Mucosa of gallbladder (tissue), 1 donor: ENCODE measurements around the gene BBS2. TPM values are rescaled to one million over a fixed set of nuclear protein-coding genes. Genes with fewer than 3 reads are reported as not detected.
"Not testable (repeated sequence)": the region's sequence is repeated elsewhere in the genome, so short reads cannot be mapped to it uniquely, and the experiment has no call there.

Experiments used
- DNase-seq: peaks from one replicate; pipeline ENCODE4 v3.0.0-alpha.2; 2020; ENCODE audit warnings: low spot score
- total RNA-seq: library from RNA; stranded (reverse); gene quantifications from one replicate; pipeline ENCODE4 v1.2.1, GENCODE V29; 2021
- donor health status: DM: no; HTN: no; CAD: no.

BBS2 gene
- total RNA-seq, 1 donor from 2014 or later, result 42.7 TPM

DNA sequence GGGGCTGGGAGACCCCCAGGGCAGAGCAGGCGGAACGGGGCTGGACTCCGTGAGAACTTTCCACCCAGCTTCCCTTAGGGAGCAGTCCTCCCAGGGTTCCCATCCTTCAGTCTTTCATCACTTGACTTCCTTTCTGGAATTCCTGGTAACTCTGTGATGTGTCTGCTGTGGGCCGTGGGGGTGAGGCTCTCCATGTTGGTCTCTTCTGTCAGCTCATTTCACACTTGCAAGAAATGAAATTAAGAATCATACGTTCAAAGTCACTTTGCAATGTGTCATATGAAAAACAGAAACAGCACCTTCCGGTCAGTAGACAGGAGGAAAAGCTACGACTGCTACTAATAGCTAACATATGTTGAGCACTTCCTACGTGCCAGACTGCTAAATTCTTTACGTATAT is 5.4 kb upstream of the BBS2 start:
- DNase-seq, result no peak

DNA sequence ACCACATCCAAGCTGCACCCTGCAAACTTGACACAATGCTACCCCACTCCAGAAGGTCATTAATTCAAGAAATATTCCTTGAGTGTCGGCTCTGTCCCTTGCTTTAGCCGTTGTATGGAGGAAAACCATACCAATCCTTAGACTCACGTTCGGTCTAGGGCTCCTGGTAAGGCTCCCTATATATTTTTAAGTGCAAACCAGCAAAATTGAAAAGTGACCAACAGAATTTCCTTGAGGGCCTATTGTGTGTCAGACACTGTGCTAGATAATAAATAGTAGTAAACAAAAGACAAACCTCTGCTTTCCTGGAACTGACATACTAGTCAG is 390 bp upstream of the BBS2 start:
- DNase-seq, result no peak

GRCh38 chr16:56518425-56518824 is 1.4 kb downstream of the BBS2 start:
- no peak for DNase-seq

DNA sequence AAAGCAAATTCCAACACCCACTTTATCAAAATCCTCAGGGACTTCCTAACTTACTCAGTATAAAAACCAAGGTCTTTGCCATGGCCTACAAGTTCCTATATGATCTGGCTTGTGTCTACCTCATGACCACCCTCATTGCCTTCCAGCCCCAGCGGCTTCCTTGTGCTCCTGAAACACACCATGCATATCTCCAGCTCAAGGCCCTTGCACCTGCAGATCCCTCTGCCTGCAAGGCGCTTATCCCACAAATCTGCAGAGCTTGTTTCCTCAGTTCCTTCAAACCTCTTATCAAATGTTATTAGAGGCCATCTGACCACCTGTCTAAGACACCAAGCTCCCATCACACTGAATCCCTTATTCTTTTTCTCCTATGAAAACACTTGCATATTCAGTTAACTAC is 2.6 kb downstream of the BBS2 start:
- no peak for DNase-seq

DNA sequence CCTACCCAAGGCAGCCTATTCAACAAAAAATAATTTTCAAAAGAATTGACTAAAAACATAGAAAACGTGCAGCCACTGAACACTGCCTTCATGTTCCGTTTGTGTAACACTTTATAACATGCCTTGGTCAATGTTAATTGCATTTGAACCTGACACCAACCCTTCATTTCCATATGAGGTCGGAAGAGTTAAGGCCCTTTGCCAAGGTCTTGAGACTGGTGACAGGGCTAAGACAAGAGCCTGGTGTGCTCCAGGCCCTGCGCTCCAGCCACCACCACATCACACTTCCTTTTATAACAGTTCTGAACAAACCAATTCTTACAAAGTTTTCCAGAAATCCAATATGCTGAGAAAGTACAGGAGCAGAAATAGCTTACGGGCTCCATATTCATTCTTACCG is 4.2 kb downstream of the BBS2 start:
- DNase-seq, result no peak

- no peak for DNase-seq
Measured at GRCh38 chr16:56514845-56515244, 5.0 kb downstream of the BBS2 start.

DNA sequence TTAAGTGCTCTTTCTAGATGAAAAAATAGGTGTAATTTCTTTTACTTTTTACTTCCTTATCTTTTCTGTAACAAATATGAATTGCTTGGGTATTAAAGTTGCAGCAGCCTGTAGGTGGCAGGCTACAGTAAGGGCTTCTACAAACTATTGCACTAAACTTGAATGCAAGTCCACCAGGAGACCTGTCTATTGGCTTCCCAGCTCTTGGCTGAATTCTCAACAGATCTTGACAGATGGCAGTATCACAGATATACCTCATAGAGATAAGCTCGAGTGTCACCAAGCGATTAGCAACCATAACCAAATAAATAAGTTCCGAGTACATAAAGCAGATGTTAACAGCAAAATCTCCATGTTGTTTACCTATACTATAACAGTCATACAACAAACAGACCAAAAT is 5.9 kb downstream of the BBS2 start:
- peak; percentile 70 for DNase-seq

- no peak for DNase-seq
Measured at GRCh38 chr16:56513091-56513490, 6.7 kb downstream of the BBS2 start.

DNA sequence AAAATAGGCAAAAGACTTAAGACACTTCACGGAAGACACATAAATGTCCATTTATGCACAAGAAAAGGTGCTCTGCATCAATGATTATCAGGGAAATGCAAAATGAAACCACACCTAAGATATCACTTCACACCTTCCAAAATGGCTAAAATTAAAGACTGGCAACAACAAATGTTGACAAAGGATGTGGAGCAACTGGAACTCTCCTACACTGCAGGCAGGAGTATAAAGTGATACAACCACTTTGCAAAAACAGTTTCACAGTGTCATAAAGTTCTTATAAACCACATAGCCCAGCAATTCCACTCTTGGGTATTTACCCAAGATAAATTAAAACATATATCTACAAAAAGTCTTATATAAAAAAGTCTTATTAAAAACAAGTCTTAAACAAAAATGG is 7.8 kb downstream of the BBS2 start:
- DNase-seq, result no peak

GRCh38 chr16:56510544-56510943 is 9.3 kb downstream of the BBS2 start:
- DNase-seq, result no peak

GRCh38 chr16:56506941-56507340 is 12.9 kb downstream of the BBS2 start:
- DNase-seq, result no peak

DNA sequence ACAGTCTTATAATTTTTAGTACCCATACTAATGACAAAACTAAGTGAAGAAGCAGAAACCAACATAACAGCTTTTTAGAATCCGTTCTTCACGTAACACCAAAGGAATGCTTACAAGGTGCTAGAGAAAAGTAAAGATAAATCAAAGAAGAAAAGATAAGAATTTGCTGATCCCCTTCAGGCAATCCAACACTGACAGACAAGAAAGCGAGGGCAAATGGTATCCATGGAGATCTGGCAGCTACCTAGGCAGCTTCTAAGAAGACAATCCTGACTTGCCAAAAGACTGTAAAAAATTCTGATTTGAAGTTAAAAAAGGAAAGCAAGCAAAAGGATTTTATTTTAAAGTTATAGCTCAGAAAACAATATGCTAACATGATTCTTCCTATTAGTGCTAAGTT is 14.6 kb downstream of the BBS2 start:
- DNase-seq, result no peak

DNA sequence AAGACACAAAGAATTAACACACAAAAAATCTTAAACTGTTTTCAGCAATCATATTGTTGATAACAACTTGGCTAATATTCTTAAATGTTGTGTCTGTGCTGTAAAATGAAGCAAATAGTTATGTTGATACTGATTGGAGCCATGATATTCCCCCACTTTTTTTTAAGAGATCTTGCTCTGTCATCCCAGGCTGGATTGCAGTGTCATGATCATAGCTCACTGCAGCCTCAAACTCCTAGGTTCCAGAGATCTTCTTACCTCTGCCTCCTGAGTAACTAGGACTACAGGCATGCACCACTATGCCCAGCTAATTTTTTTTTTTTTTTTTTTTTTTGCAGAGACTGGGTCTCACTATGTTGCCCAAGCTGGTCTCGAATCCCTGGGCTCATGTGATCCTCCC is 26.0 kb downstream of the BBS2 start:
- DNase-seq, result no peak

- DNase-seq, result no peak
Measured at GRCh38 chr16:56493126-56493525, 26.7 kb downstream of the BBS2 start.

- no peak for DNase-seq
Measured at GRCh38 chr16:56491657-56492261, 28.1 kb downstream of the BBS2 start.

- DNase-seq, result not testable (repeated sequence)
Measured at GRCh38 chr16:56488868-56489267, 31.0 kb downstream of the BBS2 start.

DNA sequence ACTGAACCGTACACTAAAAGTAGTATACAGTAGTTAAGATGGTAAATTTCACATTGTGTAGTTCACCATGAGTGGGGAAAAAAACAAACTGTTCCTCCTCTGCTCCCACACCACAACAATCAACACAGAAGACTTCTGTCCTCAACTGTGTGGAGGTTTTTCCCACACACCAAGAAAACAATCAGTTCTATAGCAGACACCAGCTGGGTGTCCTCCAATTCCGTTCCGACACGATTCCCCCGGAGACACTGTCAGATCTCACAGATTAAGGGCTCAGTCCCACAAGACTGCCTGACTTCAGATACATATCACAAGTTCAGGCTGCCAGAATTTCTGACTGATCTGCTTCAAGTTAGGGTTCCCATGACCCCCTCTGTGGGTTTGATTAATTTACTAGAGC is 31.8 kb downstream of the BBS2 start:
- DNase-seq, result no peak

- no peak for DNase-seq
Measured at GRCh38 chr16:56483394-56483793, 36.4 kb downstream of the BBS2 start.

DNA sequence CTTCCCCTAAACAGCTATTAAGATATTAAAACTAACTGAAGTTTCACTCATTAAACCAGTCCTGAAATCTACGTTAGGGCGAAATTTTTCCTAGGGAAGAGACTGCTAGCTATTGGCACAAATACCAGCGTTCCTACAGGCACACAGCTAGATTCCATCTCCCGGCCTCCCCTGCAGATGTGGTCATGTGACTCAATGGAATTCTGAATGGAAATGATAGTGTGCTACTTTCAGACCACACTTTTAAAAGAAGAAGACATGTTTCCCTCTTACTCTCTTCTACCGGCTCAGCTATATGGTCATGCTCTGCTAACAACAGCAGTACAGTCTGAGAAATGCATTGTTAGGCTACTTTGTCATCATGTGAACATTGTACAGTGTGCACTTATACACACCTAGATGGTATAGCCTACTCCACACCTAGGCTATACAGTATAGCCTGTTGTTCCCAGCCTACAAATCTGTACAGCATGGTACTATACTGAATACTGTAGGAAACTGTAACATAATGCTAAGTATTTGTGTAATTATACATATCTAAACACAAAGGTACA is 37.1 kb downstream of the BBS2 start:
- DNase-seq, result no peak

DNA sequence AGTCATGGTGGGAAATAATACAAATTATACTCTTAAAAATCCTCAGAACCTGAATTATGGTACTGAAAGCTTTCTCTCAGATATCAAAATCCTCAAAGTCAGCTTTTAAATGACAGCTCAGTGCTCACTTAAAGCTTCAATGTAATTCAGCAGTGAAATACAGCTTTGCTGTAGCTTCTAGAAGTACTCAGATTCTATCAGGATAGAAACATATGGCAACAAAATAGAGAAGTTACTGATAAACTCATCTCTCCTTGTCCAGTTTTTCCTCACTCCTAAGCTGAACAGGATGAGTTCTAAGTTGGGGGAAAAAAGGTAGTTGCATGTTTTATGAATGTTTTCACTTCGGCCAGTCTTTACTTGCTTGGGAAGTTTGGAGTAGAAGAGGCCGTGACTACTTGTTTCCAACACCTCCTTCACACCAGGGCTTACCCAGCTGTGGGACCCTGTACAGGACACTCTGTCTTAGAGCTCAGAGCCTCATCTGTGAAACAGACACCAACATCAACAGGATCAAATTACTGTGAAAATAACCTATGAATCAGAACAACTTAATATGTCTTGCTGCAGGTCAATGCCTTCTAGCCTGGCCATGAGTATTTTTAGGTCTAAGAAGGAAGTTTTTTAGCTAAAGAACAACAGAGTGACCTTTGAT is 38.2 kb downstream of the BBS2 start:
- DNase-seq, result no peak

DNA sequence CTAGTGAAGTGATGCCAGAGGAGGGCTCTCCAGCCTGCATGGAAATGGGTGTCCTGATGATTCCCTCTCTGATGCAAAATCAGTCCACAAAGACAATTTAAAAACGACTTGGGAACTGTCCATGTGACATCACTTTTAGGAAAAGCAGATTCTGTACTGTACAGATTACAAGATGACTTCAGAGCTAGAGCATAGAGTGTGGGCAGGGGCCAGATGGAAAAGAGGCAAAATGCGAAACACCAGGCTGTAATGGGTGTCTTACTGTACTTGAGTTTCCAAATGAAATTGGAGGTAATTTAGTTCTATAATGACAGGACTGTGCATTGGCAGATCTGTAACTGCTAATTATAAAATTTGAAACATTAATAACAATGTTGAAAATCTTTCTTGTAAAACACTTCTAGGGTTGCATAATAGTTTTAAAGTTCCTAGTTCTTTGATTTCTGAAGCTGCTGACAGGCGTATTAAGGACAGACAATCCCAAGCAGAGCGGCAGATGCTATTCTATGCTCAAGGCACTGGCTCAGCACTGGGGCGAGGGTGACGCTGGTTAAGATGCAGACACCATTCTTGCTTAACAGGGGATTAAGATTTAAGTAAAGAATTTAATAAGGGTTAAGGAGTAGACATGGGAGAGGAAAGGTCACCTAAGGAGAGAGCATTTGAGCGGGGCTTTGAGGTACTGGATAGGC is 38.9 kb downstream of the BBS2 start:
- no peak for DNase-seq

DNA sequence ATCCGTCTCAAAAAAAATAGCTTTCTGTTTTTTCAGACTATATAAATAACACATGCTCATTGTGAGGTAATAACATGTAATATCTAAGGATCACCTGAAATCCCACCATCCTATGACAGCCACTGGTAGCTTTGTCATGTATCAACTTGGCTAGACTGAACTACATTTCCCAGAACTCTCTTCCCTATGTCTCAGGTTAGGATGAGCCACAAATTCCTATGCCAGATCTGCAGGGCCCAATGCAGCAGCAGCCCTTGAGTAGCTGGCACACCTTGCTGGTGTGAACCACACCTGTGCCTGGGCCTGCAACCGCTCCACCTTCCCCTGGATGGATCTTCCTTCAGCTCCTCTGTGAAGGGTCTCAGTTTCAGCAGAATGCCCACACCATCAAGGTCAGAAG is 40.4 kb downstream of the BBS2 start:
- DNase-seq, result no peak
